Osteocyte (in vitro differentiated cells): ENCODE measurements around the gene DBN1. TPM values are rescaled to one million over a fixed set of nuclear protein-coding genes. Genes with fewer than 3 reads are reported as not detected.

Source experiments
- DNase-seq: peaks from one replicate; pipeline ENCODE4 v3.0.0; 2021; ENCODE audit warnings: mixed read lengths; ENCODE audit not compliant: unreplicated experiment; ENCODE audit errors: extremely low spot score
- H3K27ac Mint-ChIP-seq: one replicate; pipeline ENCODE4 v1.8.0; 2021; ENCODE audit warnings: mild to moderate bottlenecking, mixed read lengths; ENCODE audit not compliant: unreplicated experiment
- H3K27me3 Mint-ChIP-seq: one replicate; pipeline ENCODE4 v1.8.0; 2021; ENCODE audit warnings: mixed read lengths; ENCODE audit not compliant: unreplicated experiment
- H3K36me3 Mint-ChIP-seq: one replicate; pipeline ENCODE4 v1.8.0; 2021; ENCODE audit warnings: mixed read lengths; ENCODE audit not compliant: unreplicated experiment
- H3K4me1 Mint-ChIP-seq: one replicate; pipeline ENCODE4 v1.8.0; 2021; ENCODE audit warnings: mixed read lengths; ENCODE audit not compliant: unreplicated experiment
- H3K4me3 Mint-ChIP-seq: one replicate; pipeline ENCODE4 v1.8.0; 2021; ENCODE audit warnings: mild to moderate bottlenecking, moderate library complexity, mixed read lengths; ENCODE audit not compliant: unreplicated experiment
- H3K9me3 Mint-ChIP-seq: one replicate; pipeline ENCODE4 v1.8.0; 2021; ENCODE audit warnings: mixed read lengths; ENCODE audit not compliant: unreplicated experiment
- CTCF ChIP-seq: fragments of 200-600 bp; sonication (generic); IDR thresholded peaks from 2 replicates; pipeline ENCODE4 v1.5.0; 2021; ENCODE audit warnings: antibody characterized with exemption, mild to moderate bottlenecking, moderate library complexity
- total RNA-seq: library from RNA; stranded (reverse); gene quantifications from 2 replicates; pipeline ENCODE4 v1.2.1, GENCODE V29; 2021

Gene DBN1
- total RNA-seq, 1 donor from 2014 or later, result 248 TPM

- DNase-seq, result no peak
- H3K4me1 Mint-ChIP-seq, result peaks cover 20% of the 10 kb centered on the region
- no peaks in the 10 kb centered on the region for H3K27me3 Mint-ChIP-seq
- peak overlapping the region; percentile 68 for H3K4me3 Mint-ChIP-seq
- no peak for TF ChIP-seq CTCF
- peaks cover 3% of the 10 kb centered on the region for H3K36me3 Mint-ChIP-seq
- H3K27ac Mint-ChIP-seq, result peak overlapping the region; percentile 18
- no peaks in the 10 kb centered on the region for H3K9me3 Mint-ChIP-seq
Observed at GRCh38 chr5:177445917-177446199, 27.6 kb downstream of the DBN1 start.

- Mint-ChIP-seq H3K36me3 (peaks cover 3% of the 10 kb centered on the region), H3K9me3 (no peaks in the 10 kb centered on the region), H3K4me3 (peak overlapping the region; percentile 68), H3K27ac (no peak overlapping the region), H3K4me1 (peaks cover 20% of the 10 kb centered on the region), H3K27me3 (no peaks in the 10 kb centered on the region)
- DNase-seq, result no peak
- TF ChIP-seq CTCF, result no peak
Observed at GRCh38 chr5:177445052-177445916, 28.1 kb downstream of the DBN1 start.

- Mint-ChIP-seq H3K4me3 (no peak overlapping the region), H3K36me3 (peaks cover 5% of the 10 kb centered on the region), H3K27me3 (no peaks in the 10 kb centered on the region), H3K4me1 (peaks cover 20% of the 10 kb centered on the region), H3K27ac (no peak overlapping the region), H3K9me3 (no peaks in the 10 kb centered on the region)
- TF ChIP-seq CTCF, result no peak
- no peak for DNase-seq
Observed at GRCh38 chr5:177444106-177445051, 29.1 kb downstream of the DBN1 start.

GRCh38 chr5:177443144-177443983 lies 30.1 kb downstream of the DBN1 start:
- H3K27ac Mint-ChIP-seq, result no peak overlapping the region

More at GRCh38 chr5:177443144-177443983, 30.1 kb downstream of the DBN1 start:
- Mint-ChIP-seq H3K4me3 (no peak overlapping the region), H3K27me3 (no peaks in the 10 kb centered on the region), H3K36me3 (peaks cover 8% of the 10 kb centered on the region), H3K4me1 (peaks cover 16% of the 10 kb centered on the region), H3K9me3 (no peaks in the 10 kb centered on the region)
- TF ChIP-seq CTCF, result no peak
- DNase-seq, result no peak
